ENCODE data around the gene MYBL2.
A peak's percentile ranks its signal among the peaks of the same experiment; 100 is the strongest.

DNA sequence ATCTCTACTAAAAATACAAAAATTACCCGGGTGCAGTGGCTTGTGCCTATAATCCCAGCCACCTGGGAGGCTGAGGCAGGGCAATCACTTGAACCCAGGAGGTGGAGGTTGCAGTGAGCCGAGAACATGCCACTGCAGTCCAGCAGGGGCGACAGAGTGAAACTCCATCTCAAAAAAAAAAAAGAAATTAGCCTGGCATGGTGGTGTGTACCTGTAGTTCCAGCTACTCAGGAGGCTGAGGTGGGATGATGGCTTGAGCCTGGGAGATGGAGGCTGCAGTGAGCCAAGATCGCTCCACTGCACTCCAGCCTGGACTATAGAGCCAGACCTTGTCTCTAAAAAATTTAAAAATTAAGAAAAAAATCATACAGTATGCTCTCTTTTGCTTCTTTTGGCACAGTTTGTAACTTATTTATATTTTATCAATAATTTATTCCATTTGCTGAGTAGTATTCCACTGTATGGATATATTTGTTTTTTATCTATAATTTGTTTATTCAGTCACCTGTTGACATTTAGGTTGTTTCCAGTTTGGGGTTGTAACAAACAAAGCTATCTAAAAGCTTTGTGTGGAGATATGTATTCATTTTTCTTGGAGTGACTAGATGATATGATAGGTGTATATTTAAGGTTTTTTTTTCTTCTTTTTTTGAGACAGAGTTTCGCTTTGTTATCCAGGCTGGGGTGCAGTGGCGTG, 8.0 kb upstream of the MYBL2 start:
- TF ChIP-seq, protein P1, sequence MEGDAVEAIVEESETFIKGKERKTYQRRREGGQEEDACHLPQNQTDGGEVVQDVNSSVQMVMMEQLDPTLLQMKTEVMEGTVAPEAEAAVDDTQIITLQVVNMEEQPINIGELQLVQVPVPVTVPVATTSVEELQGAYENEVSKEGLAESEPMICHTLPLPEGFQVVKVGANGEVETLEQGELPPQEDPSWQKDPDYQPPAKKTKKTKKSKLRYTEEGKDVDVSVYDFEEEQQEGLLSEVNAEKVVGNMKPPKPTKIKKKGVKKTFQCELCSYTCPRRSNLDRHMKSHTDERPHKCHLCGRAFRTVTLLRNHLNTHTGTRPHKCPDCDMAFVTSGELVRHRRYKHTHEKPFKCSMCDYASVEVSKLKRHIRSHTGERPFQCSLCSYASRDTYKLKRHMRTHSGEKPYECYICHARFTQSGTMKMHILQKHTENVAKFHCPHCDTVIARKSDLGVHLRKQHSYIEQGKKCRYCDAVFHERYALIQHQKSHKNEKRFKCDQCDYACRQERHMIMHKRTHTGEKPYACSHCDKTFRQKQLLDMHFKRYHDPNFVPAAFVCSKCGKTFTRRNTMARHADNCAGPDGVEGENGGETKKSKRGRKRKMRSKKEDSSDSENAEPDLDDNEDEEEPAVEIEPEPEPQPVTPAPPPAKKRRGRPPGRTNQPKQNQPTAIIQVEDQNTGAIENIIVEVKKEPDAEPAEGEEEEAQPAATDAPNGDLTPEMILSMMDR (IDR thresholded peaks at IDR 0.05): peak; percentile 3; the same call in 1 of the 2 replicates
- TF ChIP-seq ZFX (IDR thresholded peaks at IDR 0.05; ENCODE audit: borderline replicate concordance): no peak

All from 22Rv1 (cell line).